ENCODE data around the gene CHD8. TPM values are rescaled to one million over a fixed set of nuclear protein-coding genes. Genes with fewer than 3 reads are reported as not detected.

CHD8 gene
- total RNA-seq, result 100 to 1,000 TPM in 1 of 2 experiments, 10 to 100 TPM in 1; 84.3 to 104 TPM

- POLR2A ChIA-PET, result interaction anchor here (0.6 to 2.5 kb wide), 12 partner anchors 19 to 1113 kb away, joined by 3 to 33 read pairs (median 4); partner anchors contain the start of genes METTL3, PARP2, RAB2B and SUPT16H
- no peaks in the 10 kb centered on the region for H3K27me3 Mint-ChIP-seq
- no peaks in the 10 kb centered on the region for H3K9me3 Mint-ChIP-seq (ENCODE audit: low read depth)
- H3K27ac Mint-ChIP-seq, result peak within 1 kb of the TSS; percentile 99
- peaks cover 37% of the 10 kb centered on the region for H3K36me3 Mint-ChIP-seq (ENCODE audit: low read depth)
- H3K4me1 Mint-ChIP-seq, result peaks cover 30% of the 10 kb centered on the region
- ATAC-seq (peak; percentile 99), DNase-seq (peak; percentile 100)
- intact Hi-C loops (cut with DNase I, micrococcal nuclease), result loop anchor here (1.0 to 10.0 kb wide), 12 partner anchors 19 to 1849 kb away; partner anchors contain the start of genes HNRNPC (in 2 of the 2), METTL3 (in 2 of the 2), SUPT16H (in 2 of the 2) and TOX4 (in 2 of the 2)
- peak within 1 kb of the TSS; percentile 97 for H3K4me3 Mint-ChIP-seq
- CTCF ChIA-PET, result interaction anchor here (0.6 to 3.4 kb wide), 21 partner anchors 9 to 1305 kb away, joined by 3 to 40 read pairs (median 4); partner anchors contain the start of genes RAB2B, SUPT16H and TOX4
These were observed at the start of gene CHD8 for GRCh38 chr14:21455912-21456667. TSS of gene CHD8 (minus strand) at chr14:21456123. CDS start at chr14:21431643, 24,480 bp downstream.

GRCh38 chr14:21505012-21505553 is 49.2 kb upstream of the CHD8 start:
- ChIA-PET CTCF (interaction anchor here (0.7 to 1.2 kb wide), 4 partner anchors 10 to 28 kb away, joined by 3 to 4 read pairs (median 4); no protein-coding TSS in a partner anchor), POLR2A (interaction anchor here (0.6 kb wide), 1 partner anchor 435 kb away, joined by 3 read pairs; no protein-coding TSS in a partner anchor)
- Mint-ChIP-seq H3K4me3 (peak overlapping the region; percentile 15), H3K27me3 (no peaks in the 10 kb centered on the region), H3K4me1 (peaks cover 52% of the 10 kb centered on the region), H3K9me3 (ENCODE audit: low read depth) (no peaks in the 10 kb centered on the region), H3K36me3 (ENCODE audit: low read depth) (peaks cover 61% of the 10 kb centered on the region), H3K27ac (peak overlapping the region; percentile 80)
- peak; percentile 60 for DNase-seq
- intact Hi-C loops (cut with DNase I, micrococcal nuclease), result no loop called here
- peak; percentile 79 for ATAC-seq

GRCh38 chr14:21503376-21503775 is 47.5 kb upstream of the CHD8 start:
- ChIA-PET POLR2A (no interaction called here), CTCF (interaction anchor here (0.6 to 3.6 kb wide), 4 partner anchors 10 to 54 kb away, joined by 3 to 12 read pairs (median 6); partner anchors contain the start of genes RAB2B and TOX4)
- peaks cover 51% of the 10 kb centered on the region for H3K4me1 Mint-ChIP-seq
- peaks cover 62% of the 10 kb centered on the region for H3K36me3 Mint-ChIP-seq (ENCODE audit: low read depth)
- intact Hi-C loops (cut with DNase I, micrococcal nuclease), result no loop called here
- no peaks in the 10 kb centered on the region for H3K27me3 Mint-ChIP-seq
- DNase-seq (no peak), ATAC-seq (no peak)
- H3K9me3 Mint-ChIP-seq (ENCODE audit: low read depth), result no peaks in the 10 kb centered on the region
- H3K27ac Mint-ChIP-seq, result no peak overlapping the region
- H3K4me3 Mint-ChIP-seq, result no peak overlapping the region

- CTCF ChIA-PET, result interaction anchor here (0.9 to 3.6 kb wide), 6 partner anchors 11 to 94 kb away, joined by 4 to 12 read pairs (median 6); partner anchors contain the start of genes CHD8, RAB2B and TOX4
- Mint-ChIP-seq H3K27me3 (no peaks in the 10 kb centered on the region), H3K4me1 (peaks cover 42% of the 10 kb centered on the region), H3K9me3 (ENCODE audit: low read depth) (no peaks in the 10 kb centered on the region), H3K36me3 (ENCODE audit: low read depth) (peaks cover 58% of the 10 kb centered on the region), H3K4me3 (no peak overlapping the region), H3K27ac (peak overlapping the region; percentile 24)
- ATAC-seq, result no peak
- no peak for DNase-seq
- POLR2A ChIA-PET, result interaction anchor here (0.8 kb wide), 1 partner anchor 20 kb away, joined by 4 read pairs; no protein-coding TSS in a partner anchor
- intact Hi-C loops (cut with DNase I, micrococcal nuclease), result no loop called here
These were observed 45.6 kb upstream of the CHD8 start for GRCh38 chr14:21501568-21501967.

GRCh38 chr14:21498540-21499526 is 42.9 kb upstream of the CHD8 start:
- H3K9me3 Mint-ChIP-seq (ENCODE audit: low read depth), result no peaks in the 10 kb centered on the region
- peaks cover 23% of the 10 kb centered on the region for H3K4me1 Mint-ChIP-seq
- H3K27me3 Mint-ChIP-seq, result no peaks in the 10 kb centered on the region
- intact Hi-C loops (cut with DNase I, micrococcal nuclease), result loop anchor here (1.0 kb wide), 1 partner anchor 58 kb away; no protein-coding TSS in a partner anchor
- peak; percentile 78 for ATAC-seq
- ChIA-PET POLR2A (interaction anchor here (0.5 to 1.2 kb wide), 4 partner anchors 12 to 211 kb away, joined by 3 to 5 read pairs (median 4); partner anchors contain the start of gene METTL3), CTCF (interaction anchor here (0.6 to 4.5 kb wide), 37 partner anchors 9 to 409 kb away, joined by 3 to 67 read pairs (median 5); partner anchors contain the start of genes CHD8, METTL3, OR10G3 and OR4E2)
- H3K36me3 Mint-ChIP-seq (ENCODE audit: low read depth), result peaks cover 66% of the 10 kb centered on the region
- peak; percentile 22 for DNase-seq
- H3K27ac Mint-ChIP-seq, result peak overlapping the region; percentile 64
- H3K4me3 Mint-ChIP-seq, result no peak overlapping the region

- intact Hi-C loops (cut with DNase I, micrococcal nuclease), result no loop called here
- Mint-ChIP-seq H3K36me3 (ENCODE audit: low read depth) (peaks cover 67% of the 10 kb centered on the region), H3K4me1 (peaks cover 18% of the 10 kb centered on the region), H3K27me3 (no peaks in the 10 kb centered on the region), H3K4me3 (no peak overlapping the region), H3K27ac (no peak overlapping the region), H3K9me3 (ENCODE audit: low read depth) (no peaks in the 10 kb centered on the region)
- ATAC-seq, result no peak
- POLR2A ChIA-PET, result no interaction called here
- no peak for DNase-seq
- CTCF ChIA-PET, result interaction anchor here (0.7 to 4.5 kb wide), 4 partner anchors 15 to 128 kb away, joined by 3 to 67 read pairs (median 4); partner anchors contain the start of gene METTL3
These were observed 40.5 kb upstream of the CHD8 start for GRCh38 chr14:21496453-21496852.

GRCh38 chr14:21494902-21495762 is 39.2 kb upstream of the CHD8 start:
- H3K4me1 Mint-ChIP-seq, result peaks cover 16% of the 10 kb centered on the region

GRCh38 chr14:21486640-21487087 is 30.7 kb upstream of the CHD8 start:
- Mint-ChIP-seq H3K4me1 (peaks cover 4% of the 10 kb centered on the region), H3K9me3 (ENCODE audit: low read depth) (no peaks in the 10 kb centered on the region), H3K36me3 (ENCODE audit: low read depth) (peaks cover 26% of the 10 kb centered on the region), H3K4me3 (no peak overlapping the region), H3K27ac (no peak overlapping the region), H3K27me3 (no peaks in the 10 kb centered on the region)
- ChIA-PET POLR2A (interaction anchor here (0.6 kb wide), 1 partner anchor 450 kb away, joined by 3 read pairs; no protein-coding TSS in a partner anchor), CTCF (interaction anchor here (1.1 to 1.3 kb wide), 2 partner anchors 9 to 12 kb away, joined by 4 to 5 read pairs; no protein-coding TSS in a partner anchor)
- no peak for ATAC-seq
- no peak for DNase-seq
- intact Hi-C loops (cut with DNase I, micrococcal nuclease), result no loop called here

More at GRCh38 chr14:21494902-21495762, 39.2 kb upstream of the CHD8 start:
- no peak overlapping the region for H3K27ac Mint-ChIP-seq
- ATAC-seq (no peak), DNase-seq (no peak)
- no peaks in the 10 kb centered on the region for H3K9me3 Mint-ChIP-seq (ENCODE audit: low read depth)
- H3K36me3 Mint-ChIP-seq (ENCODE audit: low read depth), result peaks cover 63% of the 10 kb centered on the region
- intact Hi-C loops (cut with DNase I, micrococcal nuclease), result no loop called here
- no peak overlapping the region for H3K4me3 Mint-ChIP-seq
- H3K27me3 Mint-ChIP-seq, result no peaks in the 10 kb centered on the region
- POLR2A ChIA-PET, result interaction anchor here (0.7 to 0.9 kb wide), 2 partner anchors 13 to 38 kb away, joined by 3 to 9 read pairs; no protein-coding TSS in a partner anchor
- CTCF ChIA-PET, result interaction anchor here (0.5 to 1.2 kb wide), 9 partner anchors 10 to 385 kb away, joined by 3 to 4 read pairs (median 3); partner anchors contain the start of gene CHD8

GRCh38 chr14:21476925-21477681 is 21.2 kb upstream of the CHD8 start, which contains the start of the genes RAB2B and TOX4:
TSS of gene RAB2B (minus strand) at chr14:21476959. CDS start at chr14:21476872, 87 bp downstream.
TSS of gene TOX4 (plus strand) at chr14:21477195. CDS start at chr14:21477279, 84 bp downstream.
- peak; percentile 96 for DNase-seq
- Mint-ChIP-seq H3K9me3 (ENCODE audit: low read depth) (no peaks in the 10 kb centered on the region), H3K36me3 (ENCODE audit: low read depth) (peaks cover 19% of the 10 kb centered on the region), H3K4me3 (peak within 1 kb of the TSS; percentile 99), H3K27ac (peak within 1 kb of the TSS; percentile 100), H3K4me1 (peaks cover 22% of the 10 kb centered on the region), H3K27me3 (no peaks in the 10 kb centered on the region)
- ATAC-seq, result peak; percentile 98
- ChIA-PET CTCF (interaction anchor here (0.6 to 6.3 kb wide), 25 partner anchors 9 to 315 kb away, joined by 3 to 38 read pairs (median 4); partner anchors contain the start of genes CHD8, METTL3 and SALL2), POLR2A (interaction anchor here (0.6 to 2.5 kb wide), 9 partner anchors 15 to 348 kb away, joined by 3 to 15 read pairs (median 5); partner anchors contain the start of genes CHD8 and METTL3)
- intact Hi-C loops (cut with DNase I, micrococcal nuclease), result loop anchor here (1.0 to 5.0 kb wide), 12 partner anchors 21 to 1442 kb away; partner anchors contain the start of genes CHD8 (in 2 of the 2), HNRNPC (in 2 of the 2), METTL3 (in 2 of the 2) and SUPT16H (in 2 of the 2)
